GM19452 (cell line): ENCODE results near the gene PPARD.
"Not testable (repeated sequence)": the region's sequence is repeated elsewhere in the genome, so short reads cannot be mapped to it uniquely, and the experiment has no call there.

ENCODE experiments used
- ATAC-seq: cut with Tn5 transposase; IDR thresholded peaks from one replicate; pipeline ENCODE4 v1.9.1; 2021; ENCODE audit not compliant: unreplicated experiment

The PPARD gene

DNA sequence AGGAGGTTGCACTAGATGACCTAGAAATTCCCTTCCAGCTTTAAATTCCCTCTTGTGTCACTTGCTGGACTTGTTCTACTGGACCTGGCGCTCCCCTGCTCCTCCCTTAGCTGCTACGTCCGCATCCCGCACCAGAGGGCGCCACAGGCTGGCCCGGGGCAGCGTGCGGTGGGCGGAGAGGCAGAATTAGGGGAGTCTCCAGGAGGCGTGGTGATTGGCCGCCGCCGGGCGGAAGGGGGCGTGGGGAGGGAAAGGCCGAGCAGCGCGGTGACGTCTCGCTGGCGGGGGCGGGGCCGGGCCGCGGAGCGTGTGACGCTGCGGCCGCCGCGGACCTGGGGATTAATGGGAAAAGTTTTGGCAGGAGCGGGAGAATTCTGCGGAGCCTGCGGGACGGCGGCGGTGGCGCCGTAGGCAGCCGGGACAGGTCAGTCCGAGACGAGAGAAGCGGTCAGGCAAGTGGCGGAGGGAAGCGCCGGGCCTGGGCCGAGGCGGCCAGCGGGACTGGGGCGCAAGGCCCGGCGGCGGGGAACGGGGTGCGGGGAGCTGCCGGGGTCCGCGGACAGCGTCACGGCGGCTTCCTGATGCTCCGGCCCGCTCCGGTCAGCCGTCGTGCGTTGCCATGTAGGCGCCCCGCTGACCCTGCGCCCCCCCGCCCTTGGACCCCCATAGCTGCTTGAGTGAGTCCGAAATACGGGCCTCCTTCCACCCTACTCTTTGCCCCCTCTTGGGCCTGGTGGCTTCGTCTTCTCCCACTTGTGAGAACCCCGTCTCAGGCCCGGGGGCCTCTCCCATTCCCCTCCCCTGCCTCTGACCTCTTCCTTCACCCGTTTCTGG, at the start of gene PPARD:
Gene PPARD, plus strand, starts transcription at position 301 of the 834 bp plus-strand sequence. CDS start 68,530 bp downstream, outside the sequence.
- ATAC-seq: peak; percentile 97

DNA sequence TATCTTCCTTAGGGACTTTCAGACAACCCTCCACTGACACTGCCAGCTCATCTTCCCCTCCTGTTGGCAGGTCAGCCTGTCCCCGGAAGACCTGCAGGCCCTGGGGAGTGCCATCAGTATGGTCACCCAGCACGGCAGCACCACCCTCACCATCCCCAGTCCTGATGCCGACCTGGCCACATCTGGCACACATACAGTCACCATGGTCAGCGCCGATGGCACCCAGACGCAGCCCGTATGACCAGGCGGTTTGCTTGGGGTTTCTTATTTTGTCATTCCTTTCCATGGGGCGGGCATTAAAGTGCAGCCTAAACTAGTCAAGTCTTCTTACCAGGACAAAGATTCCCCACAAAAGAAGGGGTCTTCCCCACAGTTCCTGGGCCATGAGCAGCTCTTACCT, 48.7 kb upstream of the PPARD start:
- no peak for ATAC-seq

DNA sequence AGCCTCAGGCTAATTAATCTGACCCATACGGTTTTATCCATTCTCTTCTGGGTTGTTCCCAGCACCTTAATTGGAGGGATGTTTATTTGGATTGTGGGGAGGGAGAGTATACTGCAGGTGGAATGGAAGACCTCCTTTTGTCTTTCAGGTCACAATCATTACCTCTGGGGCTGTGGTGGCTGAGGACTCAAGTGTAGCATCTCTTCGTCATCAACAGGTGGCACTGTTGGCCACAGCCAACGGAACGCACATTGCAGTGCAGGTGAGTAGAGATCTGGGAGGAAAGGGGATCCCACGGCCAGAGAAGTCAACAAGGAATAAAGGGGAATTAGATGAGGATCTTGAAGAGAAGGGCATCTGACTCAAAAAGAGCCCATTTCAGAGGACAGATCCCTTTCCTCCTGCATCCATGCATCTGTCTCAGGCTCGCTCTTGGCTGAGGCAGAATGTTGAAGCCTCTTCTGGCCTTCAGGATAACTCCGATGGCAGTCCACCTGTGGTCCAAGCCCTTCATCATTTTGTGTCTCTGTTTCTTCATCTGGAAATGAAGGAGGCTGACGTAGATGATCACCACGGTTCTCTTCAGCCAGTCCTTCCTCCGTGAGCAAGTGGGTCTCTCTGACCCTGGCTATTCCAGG, 47.9 kb upstream of the PPARD start:
- no peak for ATAC-seq

DNA sequence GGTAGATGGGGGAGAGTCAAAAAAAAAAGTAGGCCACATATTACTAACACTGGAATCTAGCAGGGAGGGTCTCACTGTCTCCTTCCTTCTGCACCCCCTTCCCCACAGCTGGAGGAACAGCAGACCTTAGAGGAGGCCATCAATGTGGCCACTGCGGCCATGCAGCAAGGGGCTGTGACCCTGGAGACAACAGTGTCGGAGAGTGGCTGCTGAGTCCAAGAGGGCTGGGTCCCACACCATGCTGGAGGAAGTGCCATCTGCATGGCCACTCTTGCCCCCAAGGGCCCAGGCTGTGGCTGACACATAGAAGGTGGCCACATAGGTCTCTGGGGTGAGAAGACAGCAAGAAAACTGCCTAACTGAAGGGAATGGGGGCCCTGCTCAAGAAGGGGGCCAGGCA, 47.3 kb upstream of the PPARD start:
- ATAC-seq: no peak

DNA sequence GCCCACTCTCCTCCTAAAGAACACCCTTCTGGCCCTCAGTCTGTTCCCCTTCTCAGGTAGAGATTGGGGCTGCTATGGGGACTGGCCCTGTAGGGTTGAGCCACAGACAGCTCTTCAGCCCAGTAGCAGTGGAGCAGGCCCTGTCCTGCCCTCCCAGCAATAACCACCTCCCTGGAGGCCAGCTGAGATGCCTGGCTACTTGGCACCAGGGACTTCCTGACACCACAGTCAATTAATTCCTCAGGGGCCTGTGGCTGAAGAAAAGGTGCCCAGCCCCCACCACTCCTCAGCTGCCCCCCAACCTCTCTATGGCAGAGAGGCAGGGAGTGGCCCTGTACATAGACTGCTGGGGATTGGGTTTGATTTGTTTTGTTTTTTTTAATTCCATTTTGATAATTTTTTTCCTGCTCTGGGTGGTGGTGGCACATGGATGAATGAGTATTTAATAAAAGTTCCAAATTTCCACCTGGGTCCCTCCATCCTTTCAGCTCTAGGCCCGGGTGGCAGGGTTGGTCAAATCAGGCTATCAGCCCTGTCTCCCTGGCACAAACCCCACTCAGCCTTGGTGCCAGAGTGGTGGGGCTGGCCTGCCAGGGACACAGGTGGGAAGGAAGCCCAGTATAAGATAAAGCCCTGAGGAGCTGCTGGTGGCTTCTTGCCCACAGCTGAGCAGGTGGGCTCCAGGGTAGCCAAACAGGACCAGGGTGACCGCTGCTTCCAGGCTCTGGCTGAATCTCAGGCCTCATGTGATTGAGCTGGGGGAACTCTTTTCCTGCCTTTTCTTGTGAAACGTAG, 46.6 kb upstream of the PPARD start:
- ATAC-seq: no peak

DNA sequence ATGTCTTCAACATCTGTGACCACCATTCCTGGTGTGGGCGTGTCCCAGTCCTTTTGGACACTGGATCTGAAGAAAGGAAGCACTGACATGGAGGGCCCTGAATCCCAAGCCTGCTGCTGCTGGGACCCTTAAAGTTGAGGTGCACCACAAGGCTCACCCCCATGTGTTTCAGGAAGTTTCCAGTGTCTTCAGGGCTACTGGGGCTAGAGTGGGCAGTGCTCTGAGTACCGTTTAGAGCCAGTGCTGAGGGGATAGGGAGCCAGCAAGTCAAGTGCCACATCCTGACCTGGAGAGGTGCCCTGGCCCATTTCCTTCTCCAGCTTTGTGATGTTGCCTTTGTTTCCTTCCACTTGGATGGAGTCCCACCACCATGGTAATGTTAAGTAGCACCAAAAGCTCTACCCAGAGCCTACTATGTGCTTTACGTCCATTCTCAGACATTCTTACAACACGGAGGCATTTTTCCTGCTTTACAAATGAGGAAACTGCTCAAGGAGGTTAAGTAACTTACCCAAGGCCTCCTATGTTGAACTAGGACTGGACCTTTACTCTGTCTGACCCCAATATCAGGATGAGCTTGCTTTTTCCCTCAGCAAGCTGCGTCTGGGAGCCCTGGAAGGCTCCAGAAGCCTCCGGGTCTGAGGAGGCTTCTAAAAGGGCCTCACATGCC, 45.3 kb upstream of the PPARD start:
- peak; percentile 5 for ATAC-seq

DNA sequence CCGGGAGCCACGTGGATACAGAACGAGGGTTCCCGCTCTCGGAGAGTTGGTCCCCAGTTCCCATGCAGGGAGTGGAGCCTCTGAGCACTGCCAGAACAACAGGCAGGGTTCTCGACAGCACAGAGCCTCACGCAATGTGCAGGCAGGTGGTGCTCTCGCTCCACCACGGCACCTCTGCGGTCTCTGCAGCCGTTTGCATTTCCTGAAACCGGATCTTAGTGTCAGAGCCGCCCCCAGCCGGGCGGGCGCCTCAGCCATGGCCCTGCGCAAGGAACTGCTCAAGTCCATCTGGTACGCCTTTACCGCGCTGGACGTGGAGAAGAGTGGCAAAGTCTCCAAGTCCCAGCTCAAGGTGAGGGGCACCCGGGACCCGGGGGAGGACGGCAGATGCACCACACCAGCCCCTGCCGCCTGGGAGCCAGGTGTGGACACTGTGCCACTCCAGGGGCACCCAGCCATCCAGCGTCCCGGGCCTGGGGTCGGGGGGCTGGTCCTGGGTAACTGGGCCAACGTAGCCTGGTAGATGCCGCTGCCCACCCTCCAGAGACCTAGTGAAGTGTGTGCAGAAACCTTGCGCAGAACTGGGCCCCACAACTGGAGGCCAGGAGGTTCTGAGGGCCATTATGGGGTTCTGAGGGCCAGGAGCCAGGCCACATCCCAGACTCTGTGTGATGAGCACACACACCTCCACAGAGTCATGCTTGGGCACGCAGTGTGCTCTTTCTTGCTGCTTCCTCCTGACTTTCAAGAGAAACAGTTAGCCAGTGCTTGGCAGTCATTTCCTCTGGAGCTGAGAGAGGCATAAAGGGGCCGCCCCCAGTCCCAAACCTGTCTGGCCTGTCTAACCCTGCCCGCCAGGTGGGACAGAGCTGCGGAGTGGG, 44.5 kb upstream of the PPARD start, which contains the start of gene DEF6:
Gene DEF6, plus strand, starts transcription at position 218 of the 881 bp plus-strand sequence. Its CDS starts 39 bp downstream, at position 257.
- peak; percentile 77 for ATAC-seq

DNA sequence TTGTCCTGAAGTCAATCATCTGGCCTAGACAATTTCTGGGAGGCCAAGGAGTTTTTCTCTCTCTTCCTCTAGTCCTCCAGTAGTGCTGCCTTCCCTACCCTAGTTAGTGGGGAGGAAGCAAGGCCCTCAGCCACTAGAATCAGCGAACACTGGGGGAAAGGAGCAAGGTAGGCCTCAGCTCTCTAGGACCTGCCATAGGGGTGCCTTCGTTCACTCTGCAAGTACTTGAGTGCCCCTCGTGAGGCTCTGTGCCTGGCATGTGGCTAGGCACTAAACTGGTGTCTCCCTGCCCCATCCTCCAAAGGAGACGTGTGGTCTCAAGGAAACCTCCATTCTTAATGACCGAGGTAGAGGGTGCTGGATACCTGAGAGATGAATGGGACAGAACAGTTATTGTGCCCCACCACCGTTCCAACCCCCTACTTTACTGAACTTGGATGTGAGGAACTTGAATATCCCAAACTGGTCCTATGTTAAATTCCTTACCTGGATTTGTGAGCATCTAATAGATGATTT, 43.7 kb upstream of the PPARD start:
- no peak for ATAC-seq

DNA sequence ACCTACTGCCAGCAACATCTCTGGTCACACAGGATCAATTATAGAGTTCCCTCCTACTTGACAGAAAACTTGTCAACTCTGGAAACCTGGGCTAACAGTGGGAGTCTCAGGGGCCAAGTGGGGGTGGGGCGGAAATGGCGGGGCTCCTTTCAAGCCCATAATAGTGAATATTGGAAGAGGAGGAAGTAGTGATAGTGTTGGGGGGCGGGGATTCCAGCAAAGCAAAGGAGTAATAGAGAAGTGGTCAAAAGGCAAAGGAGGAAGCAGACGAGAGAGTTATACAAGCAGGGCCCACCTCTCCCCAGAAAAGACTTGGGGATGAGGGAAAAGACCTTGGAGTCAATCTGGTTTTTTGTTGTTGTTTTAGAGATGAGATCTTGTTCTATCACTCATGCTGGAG, 42.7 kb upstream of the PPARD start:
- no peak for ATAC-seq

DNA sequence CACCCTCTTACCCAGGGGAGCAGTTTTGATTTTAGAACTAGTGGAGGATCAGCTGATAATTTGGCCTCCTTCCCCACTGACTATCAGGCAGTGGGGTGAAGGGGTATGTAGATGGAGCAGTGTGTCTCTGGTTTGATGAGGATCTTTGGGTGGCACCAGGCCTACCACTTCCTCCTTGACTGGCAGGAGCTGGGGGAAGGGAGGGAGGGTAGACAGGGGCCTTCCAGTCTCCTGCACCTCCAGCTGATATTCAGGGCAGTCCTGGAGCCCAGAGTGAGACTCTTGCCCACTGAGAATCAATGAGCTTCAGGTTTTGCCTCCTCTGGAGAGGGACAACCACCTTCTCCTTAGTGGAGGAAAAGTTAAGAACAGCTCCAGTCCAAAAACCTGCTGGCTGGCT, 41.5 kb upstream of the PPARD start:
- ATAC-seq: no peak

DNA sequence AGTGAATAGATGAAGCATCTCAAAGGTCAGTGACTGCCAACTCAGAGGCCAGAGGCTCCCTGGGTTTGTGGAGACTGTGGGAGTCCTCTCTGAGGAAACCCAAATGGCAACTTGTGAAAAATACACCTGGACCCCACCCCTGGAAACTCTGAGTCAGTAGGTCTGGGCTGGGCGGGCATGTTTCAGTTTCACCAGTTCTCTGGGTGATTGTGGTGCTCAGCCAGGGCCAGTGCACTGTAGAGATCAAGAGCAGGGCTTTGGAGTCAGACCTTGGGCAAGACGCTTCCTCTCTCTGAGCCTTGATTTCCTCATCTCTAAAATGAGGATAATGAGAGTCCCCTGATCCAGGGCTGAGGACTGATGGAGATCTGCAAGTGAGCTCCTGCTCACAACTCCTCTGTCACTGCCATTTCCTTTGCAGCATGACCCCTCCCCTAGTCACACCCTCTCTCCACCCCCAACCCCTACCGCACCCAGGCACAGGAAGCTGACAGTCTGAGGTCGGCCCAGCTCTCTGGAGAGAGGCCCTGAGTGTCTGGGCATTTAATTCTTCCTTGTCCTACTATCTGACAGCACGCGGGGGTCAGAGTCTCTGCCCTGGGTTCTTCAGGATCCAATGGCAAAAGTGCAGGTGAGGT, 39.6 kb upstream of the PPARD start:
- peak; percentile 70 for ATAC-seq

DNA sequence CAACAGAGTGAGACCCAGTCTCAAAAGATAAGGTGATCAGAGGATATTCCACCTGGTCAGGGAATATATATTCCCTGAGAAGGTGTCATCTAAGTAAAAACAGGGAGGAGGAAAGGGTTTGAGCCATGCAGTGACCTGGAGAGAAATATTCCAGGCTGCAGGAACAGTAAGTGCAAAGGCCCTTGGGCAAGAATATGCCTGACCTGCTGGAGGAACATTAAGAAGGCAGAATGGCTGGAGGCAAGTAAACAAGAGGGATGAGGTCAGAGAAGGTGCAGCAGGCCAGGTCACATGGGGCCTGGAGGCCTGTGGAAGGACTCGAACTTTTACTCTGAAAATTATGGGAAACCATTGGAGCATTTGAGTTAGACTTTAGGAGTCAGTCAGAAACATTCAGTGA, 38.1 kb upstream of the PPARD start:
- ATAC-seq: no peak

DNA sequence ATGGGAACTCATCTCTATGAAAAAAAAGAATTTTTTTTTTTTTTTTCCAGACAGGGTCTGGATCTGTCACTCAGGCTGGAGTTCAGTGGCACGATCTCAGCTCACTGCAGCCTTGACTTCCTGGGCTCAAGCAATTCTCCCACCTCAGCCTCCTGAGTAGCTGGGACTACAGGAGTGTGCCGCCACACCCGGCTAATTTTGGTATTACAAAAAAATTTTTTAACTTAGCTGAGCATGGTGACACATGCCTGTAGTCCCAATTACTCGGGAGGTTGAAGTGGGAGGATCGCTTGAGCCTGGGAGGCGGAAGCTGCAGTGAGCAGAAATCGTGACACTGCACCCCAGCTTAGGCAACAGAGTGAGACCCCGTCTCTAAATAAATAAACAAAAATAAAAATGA, 37.2 kb upstream of the PPARD start:
- no peak for ATAC-seq

DNA sequence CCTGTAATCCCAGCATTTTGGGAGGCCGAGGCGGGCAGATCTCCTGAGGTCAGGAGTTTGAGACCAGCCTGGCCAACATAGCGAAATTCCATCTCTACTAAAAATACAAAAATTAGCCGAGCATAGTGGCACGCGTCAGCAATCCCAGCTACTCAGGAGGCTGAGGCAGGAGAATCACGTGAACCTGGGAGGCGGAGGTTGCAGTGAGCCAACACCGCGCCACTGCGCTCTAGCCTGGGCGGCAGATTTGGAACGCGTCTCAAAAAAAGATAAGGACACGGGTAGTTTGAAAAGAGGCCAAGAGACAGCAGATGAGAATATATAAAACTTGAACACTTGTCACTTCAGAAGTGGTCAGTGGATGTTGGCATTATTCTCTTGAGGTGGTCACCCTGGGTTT, 35.2 kb upstream of the PPARD start:
- ATAC-seq: not testable (repeated sequence)

DNA sequence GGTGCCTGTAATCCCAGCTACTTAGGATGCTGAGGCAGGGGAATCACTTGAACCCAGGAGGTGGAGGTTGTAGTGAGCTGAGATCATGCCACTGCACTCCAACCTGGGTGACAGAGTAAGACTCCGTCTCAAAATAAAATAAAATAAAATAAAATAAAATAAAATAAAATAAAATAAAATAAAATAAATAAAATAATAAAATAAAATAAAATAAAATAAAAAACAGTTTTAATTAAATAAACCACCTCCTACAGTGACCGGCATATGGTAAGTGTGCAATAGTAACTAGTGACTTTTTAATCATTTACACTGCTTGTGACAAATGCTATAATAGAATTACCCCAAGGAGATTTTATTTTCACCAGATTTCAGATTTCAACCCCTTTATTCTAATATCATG, 33.8 kb upstream of the PPARD start:
- not testable (repeated sequence) for ATAC-seq

DNA sequence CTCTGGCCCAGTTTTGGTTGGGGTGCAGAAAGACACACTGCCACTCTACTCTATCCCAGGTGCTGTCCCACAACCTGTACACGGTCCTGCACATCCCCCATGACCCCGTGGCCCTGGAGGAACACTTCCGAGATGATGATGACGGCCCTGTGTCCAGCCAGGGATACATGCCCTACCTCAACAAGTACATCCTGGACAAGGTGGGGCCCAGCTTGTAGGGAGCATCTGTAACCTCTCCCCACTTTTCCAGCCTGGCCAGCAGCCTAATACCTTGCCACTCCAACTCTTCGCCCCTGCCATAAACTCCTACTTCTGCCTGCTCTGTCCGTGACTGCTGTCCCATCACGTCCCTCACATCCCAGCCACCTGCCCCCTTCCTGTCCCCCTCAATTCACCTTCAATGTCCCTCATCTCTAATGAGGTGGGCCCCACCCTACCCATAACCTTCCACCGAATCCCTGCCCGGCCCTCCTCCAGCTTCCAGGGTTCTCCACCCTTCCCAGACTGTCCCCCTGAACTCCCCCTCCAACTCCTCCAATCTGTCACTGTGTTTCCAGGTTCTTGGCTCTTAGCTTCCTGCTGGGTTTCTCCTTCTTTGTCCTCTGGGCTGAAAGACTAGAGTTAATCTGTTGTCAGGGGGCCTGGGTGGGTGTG, 32.6 kb upstream of the PPARD start:
- no peak for ATAC-seq

DNA sequence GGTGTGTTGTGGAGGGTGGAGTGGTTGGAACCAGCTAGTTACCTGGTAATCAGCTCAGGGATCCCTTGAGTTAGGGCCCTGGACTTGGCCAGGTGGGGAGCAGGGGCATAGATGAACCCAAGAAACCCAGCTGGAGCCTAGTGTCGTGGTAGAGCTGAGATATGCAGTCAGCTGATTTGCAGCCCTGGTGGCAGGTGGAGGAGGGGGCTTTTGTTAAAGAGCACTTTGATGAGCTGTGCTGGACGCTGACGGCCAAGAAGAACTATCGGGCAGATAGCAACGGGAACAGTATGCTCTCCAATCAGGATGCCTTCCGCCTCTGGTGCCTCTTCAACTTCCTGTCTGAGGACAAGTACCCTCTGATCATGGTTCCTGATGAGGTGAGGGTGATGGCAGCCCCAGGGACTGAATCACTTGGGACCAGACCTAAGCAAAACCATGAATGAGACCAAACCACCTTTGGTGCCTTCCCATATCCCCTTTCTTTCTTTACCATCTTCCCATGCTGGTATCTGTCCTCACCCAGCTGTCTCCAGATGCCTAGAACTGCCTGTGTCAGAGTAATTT, 32.0 kb upstream of the PPARD start:
- no peak for ATAC-seq

DNA sequence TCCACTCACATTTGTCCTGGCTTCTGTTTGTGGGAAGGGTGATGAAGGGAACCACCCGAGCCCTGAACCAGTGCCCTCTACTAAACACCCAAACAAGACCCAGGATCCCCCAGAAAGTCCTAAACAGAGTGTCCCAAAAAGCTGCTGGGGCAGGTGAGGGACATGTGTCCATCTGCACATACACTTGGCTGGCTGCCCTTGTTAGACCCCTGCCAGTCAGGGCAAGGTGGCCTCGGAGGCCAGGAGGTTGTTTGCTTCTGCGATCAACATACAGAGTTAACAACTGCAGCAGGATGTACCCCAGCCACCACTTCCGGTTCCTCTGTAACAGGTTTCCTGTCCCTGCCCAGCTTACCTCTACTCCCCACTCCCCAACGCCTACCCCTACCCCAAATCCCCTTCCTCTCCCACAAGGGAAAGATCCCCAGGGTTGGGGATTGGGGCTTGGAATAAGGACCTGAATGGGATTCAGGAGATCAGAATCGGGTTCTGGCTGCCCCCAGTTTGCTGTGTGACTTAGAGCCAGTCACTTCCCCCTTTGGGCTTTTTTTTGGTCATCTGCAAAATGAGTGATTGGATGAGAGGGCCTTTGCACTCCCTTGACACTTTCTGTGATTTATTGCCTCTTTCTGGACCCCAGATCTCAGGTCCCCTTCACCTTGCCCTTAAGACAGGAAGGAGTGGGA, 30.8 kb upstream of the PPARD start:
- ATAC-seq: no peak
